Testis (tissue), 2 donors: ENCODE results near the gene SUMF2.
"Not testable (repeated sequence)": the region's sequence is repeated elsewhere in the genome, so short reads cannot be mapped to it uniquely, and the experiment has no call there.

Experiments
- CTCF ChIP-seq, 3 experiments: fragments of 450-650 bp in 2 of 3; fragments of 200-600 bp in 1 of 3; sonication (generic) in 1 of 3; IDR thresholded peaks; one replicate each; pipeline ENCODE4 v1.5.1; 2016 to 2019; ENCODE audit warnings: antibody characterized with exemption in 3 of 3, mild to moderate bottlenecking in 2 of 3, moderate library complexity in 1 of 3
- POLR2A ChIP-seq: fragments of 450-650 bp; IDR thresholded peaks from one replicate; pipeline ENCODE4 v1.6.1; 2017; ENCODE audit warnings: antibody characterized with exemption, mild to moderate bottlenecking, moderate library complexity

GRCh38 chr7:56080726-56081435 is 16.8 kb downstream of the SUMF2 start:
- TF ChIP-seq CTCF (IDR thresholded peaks at IDR 0.05); POLR2A: not testable (repeated sequence)
